ENCODE data around the gene UBE2E1.
"Not testable (repeated sequence)": the region's sequence is repeated elsewhere in the genome, so short reads cannot be mapped to it uniquely, and the experiment has no call there.

UBE2E1 gene

DNA sequence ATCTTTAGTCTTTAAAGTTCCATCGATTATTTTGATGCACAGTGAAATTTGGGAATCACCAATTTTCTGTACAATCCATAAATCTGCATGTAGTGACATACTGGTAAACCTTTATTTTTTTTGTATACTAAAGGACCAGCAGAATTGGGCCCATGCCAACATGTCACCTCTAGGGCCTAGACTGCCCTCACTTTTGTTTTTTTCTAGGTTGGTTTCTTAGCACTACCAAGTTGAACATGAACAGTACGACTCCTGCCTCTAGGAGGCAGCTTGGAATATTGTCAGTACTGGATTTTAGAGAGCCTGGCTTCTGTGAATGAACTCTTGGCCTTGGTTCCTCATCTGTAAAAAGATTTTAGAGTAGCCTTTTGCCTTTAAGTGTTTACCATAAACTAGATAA lies 78.7 kb downstream of the UBE2E1 start:
- no peak for DNase-seq

DNA sequence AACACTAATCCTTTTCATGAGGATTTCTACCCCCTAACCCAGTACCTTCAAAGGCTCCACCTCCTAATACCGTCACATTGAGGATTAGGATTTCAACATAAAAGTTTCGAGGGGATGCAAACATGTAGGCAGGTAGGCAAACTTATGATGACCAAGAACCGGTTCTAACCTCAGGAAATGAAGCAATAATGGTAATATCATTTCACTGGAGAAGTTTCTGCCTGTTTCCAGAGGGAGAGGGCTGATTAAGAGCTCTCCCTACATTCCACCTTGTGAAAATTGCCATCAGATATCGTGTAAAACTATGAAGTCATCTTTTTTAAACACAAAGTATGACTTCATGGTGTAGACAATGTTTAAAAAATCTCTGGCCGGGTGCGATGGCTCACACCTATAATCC lies 79.5 kb downstream of the UBE2E1 start:
- peak; percentile 32 for DNase-seq

DNA sequence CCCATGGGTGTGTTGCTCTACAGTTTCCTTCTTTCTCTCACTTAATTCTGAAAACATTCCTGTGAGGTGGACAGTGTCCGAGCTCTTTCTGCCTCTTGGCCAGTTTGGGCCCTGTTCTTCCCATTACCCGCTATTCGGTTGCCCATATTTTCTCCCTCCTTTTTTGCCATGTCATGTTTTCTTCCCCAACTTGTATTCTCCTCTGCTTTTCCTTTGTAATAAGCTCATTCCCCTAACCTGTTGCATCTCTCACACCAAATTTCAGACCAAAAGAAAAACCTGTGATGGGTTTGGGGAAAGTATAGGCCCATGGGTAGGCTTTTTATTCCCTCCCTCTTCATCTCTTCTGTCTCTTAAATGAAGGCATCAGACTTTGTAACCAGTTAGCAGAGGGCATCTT lies 80.6 kb downstream of the UBE2E1 start:
- DNase-seq, result no peak

DNA sequence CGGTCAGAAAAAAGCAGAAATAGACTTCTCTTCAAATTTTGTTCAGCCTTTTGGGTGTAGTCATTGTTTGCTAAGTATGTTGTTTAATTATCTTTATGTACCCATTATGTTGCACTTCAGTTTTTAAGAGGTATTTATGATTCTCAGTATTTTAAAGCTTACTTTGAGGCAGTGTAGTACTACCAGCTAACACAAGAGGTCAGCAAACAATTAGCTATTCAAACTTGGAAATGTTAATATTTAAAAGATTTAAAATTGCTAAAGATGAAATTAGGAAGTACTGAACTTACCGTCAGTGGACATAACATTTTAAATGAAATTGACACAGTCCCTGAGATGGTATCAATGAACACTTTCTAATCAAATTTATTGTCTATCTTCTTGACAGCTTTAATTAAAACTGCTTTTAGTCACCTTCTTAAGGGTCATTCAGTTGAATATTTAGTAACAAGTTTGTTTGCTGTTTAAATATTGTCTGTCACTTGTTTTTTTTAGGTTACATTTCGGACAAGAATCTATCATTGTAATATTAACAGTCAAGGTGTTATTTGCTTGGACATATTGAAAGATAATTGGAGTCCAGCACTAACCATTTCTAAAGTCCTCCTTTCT lies 83.0 kb downstream of the UBE2E1 start:
- no peak for DNase-seq

DNA sequence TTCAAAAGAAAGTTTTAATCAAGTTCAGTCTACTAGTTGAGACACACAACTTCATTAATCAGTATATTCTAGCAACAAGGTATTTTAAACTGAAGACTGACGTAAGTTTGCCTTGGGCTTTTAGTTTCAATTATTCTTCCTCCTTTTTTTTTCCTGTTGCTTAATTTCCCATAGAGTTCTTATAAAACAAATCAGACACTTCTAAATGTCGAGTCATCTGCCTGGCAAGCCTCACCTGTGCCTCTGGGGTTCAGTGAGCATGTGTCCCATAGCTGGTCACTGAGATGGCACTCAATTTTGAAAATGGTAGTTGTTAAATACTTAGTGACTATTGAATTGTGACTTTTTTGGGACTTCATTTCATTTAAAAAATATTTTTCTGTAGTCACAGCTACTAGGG lies 83.6 kb downstream of the UBE2E1 start:
- DNase-seq, result no peak

DNA sequence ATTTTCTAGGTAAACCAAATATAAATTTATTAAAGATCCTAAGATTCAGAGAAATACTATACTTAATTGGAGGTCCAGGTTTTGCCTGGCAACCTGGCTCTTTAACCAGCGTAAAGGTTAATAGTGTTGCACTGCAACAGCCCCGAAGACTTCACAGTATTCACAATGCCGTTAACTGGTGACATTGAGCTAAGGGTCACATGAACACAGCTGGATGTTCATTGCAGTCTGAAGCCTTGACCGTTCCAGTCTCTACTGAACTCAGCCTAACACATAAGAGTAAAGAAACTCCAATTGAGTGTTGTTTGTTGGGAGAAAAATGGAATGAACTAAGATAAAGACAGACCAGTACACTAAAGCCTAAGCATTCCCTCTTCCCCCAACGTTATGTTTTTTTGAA lies 84.2 kb downstream of the UBE2E1 start:
- no peak for DNase-seq

DNA sequence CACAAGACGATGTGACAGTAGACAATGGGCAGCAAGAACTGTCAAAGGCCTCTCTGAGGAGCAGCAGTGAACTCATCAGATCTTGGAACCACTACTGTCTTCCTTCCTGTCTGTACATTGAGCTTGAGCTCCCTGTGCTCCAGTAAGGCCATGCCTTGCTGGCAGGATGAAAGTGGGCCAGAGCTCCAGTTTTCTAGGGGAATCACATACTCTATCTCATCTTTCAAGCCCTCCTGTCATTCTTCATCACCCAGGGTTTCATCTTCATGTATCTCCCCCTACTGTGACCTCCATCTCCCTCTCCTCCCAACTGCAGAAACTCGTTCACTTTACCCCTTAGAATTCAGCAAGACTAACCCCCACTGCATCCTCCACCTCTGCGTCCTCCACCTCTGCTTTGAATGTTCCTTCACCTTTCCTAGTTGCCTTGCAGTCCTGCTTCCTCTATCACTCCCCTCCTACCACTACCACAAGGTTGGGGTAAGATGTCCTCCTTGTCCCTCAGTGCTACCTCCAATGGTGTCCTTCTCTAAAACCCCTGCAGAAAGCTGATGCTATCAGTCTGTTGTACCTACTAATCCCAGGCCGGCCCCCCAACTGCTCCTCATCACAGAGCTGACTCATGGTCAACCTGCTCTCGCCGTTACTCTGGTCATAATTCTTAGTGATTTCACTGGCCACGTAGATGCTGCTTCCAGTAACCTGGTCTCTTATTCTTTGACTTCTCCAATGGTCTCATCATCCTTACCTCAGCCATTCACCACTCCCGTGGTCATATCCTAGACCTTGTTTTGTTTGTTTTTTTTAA lies 88.7 kb downstream of the UBE2E1 start:
- no peak for DNase-seq

DNA sequence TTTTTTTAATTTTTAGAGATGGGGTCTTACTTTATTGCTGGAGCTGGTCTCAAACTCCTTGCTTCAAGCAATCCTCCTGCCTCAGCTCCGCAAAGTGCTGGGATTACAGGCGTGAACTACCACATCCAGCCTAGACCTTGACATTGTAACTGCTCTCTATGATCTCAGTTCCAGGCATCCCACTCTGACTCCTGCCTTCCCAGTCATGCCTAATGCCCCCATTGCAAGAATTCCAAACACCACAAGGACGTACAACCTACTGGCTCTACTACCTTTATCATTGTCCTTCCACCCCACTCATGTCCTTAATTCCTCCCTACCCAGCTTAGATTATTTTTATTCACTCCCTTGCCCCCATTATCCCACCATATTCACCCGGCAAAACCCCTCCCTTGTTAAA lies 89.4 kb downstream of the UBE2E1 start:
- DNase-seq, result no peak

DNA sequence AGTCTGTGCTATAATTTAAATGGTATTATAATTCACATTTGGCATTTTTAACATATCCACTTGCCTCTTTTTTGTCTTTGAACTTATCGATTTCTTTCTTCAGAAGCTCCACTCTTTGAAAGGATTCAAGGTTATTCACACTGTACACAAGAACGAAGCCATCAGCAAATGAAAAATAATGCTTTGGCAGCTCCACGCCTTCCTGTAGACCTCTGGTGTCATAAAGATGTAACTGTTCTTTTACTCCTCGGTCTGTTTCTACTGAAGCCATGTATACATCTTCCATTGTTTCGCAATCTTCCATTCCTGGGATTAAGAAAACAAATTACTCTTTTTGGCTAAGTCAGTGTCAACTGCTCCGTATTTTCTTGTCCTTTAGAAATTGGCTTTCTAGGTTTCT lies 95.0 kb downstream of the UBE2E1 start:
- DNase-seq, result no peak

DNA sequence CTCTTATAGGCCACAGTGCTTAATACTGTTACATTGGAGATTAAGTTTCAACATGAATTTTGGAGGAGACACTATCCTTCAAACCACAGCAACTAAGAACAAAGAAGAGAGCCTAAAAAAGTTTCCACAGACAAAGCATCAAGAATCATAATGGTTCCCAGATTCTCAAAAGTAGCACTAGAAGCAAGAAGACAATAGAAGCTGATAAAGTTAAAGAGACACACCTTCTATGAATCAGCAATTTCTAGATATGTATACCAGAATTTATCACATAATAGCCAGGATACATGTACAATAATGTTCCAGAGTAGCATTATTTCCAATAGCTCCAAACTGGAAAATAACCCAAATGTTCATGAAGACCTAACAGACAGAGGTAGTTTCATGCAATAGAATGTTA lies 98.8 kb downstream of the UBE2E1 start:
- DNase-seq, result no peak

DNA sequence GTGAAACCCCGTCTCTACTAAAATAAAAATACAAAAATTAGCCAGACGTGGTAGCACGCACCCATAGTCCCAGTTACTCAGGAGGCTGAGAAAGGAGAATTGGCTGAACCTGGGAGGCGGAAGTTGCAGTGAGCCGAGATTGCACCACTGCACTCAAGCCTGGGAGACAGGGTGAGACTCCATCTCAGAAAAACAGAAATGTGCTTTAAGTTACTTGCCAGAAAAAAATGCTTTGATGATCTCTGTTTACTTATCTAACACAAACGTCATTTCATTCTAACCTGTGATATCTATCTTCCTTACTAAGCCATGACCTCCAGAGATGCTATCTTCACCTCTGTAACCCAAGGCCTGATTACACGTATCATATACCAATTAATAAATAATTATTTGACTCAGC lies 103.6 kb downstream of the UBE2E1 start:
- no peak for DNase-seq

DNA sequence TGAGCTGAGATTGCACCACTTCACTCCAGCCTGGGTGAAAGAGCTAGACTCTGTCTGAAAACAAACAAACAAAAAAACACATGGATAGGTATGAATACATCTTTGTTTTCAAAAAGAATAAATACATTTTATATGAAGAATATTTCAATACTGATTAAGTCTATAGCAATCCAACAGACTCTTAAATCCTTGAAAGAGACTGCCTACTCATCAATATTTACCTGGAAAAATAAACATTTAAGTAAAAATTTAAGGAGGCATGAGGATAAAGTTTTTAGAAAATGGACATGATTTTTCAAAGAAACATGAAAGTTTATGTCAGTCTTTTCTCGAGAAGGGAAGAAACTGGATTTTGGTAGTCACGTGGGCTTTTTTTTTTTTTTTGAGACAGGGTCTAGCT lies 105.6 kb downstream of the UBE2E1 start:
- no peak for DNase-seq

DNA sequence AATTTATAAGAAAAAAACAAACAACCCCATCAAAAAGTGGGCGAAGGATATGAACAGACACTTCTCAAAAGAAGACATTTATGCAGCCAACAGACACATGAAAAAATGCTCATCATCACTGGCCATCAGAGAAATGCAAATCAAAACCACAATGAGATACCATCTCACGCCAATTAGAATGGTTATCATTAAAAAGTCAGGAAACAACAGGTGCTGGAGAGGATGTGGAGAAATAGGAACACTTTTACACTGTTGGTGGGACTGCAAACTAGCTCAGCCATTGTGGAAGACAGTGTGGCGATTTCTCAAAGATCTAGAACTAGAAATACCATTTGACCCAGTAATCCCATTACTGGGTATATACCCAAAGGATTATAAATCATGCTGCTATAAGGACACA lies 106.6 kb downstream of the UBE2E1 start:
- DNase-seq, result not testable (repeated sequence)

DNA sequence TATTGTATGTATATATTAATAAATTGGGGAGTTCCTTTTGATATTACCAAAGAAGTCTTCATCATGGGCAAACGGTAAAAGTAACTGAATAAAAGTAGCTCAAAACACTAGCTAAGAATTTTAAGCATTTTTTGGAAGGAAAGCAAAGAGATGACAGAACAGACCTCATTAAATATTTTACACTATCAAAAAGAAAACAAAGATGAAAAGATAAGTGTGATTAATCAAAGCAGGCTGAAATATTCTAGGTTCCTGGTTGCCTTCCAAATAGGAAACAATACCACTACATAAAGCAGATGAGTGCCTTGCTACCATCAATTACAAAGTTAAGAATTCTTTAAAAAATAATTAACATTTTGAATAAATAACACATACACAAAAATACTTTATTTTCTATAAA lies 107.4 kb downstream of the UBE2E1 start:
- no peak for DNase-seq

DNA sequence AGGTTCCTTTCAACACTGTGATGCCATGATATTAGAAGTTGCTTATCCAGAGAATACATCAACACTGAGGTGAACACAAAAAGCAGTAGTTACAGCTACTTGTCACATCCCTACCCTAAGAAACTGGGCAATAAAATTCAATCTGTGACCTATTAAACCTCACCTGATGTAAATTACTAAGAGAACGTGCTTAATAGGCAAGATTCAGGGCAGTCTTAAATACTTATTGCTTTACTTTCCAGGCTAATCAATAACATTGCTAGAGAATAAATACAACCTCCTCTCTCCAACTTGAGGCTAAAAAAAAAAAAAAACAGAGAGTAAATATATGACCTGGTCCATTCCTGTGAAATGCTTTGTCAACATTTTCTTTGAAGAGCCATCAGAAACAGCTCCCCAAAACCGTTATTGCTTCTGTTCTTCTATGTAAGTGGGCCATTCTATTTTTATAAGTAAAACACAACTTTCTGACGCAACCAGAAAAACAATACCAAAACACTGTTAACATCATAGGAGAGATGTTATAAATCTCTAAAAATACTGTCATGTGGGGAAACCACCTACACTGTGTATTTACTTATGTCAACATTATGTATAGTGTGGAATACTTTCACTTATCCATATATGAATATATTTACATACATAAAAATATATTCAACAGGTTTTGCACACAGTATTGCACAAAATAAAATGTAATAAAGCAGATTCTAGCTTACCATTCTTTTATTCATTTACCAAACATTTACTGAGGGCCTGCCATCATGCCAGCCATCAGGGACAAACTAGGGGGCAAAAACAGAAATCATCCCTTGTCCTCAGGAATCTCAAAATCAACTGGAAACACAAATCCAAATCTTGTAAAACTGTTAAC lies 108.4 kb downstream of the UBE2E1 start:
- no peak for DNase-seq

DNA sequence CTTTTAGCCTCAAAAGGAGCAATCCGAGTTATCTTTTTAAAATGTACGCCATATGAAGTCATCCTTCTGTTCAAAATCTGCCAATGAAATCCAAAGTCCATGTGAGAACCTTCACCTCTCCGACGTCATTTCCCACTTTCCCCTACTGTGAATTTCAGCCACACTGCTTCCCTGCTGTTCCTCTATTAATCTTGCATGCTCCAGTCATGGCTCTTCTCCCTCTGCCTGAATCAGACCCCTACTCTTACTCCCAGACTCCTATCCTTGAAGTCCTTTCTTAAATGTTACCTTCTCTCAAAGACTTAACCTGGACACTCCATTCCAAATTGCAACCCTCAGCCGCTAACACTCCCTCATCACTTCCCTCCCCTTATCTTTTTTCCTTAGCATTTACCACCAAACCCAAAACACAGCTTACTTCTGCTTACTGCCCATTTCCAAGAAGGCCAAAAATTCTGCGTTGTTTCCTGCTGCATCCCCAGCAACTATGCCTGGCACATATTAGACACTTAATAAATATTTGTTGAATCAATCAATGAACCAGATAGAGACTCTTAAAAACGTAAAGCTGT lies 109.9 kb downstream of the UBE2E1 start:
- no peak for DNase-seq

DNA sequence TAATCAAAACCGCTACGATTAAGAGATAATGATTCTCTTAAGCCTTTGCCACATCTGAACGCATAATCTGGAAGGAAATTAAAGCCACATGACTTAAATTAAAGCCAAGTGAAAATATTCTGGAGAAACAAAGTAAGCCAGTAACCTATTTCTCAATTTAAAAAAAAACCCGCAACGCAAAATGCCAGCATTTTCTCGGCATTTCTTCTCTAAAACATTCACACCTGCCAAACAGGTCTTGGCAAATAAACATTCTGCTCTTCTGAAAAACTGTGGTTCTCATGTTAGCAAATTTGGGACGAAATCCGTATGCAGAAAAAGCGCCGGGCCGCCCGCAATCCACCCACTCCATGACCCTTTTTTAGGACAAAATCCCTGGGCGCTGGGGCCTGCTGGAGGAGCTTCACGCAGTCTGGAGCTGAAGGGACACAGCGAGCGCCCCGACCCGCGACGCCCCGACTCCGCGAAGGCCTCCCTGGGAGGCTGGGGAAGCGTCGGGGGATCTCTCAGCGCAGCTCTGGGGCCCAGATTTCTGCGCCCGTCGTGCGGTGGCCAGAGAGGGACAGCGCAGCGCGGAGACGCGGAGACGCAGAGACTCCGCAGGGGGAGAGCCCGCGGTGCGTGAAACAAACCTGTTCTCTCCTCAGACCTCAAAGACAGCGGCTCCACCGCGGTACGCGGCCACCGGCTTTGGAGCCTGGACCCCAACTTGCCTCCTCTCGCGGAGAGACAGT lies 110.6 kb downstream of the UBE2E1 start:
- no peak for DNase-seq

DNA sequence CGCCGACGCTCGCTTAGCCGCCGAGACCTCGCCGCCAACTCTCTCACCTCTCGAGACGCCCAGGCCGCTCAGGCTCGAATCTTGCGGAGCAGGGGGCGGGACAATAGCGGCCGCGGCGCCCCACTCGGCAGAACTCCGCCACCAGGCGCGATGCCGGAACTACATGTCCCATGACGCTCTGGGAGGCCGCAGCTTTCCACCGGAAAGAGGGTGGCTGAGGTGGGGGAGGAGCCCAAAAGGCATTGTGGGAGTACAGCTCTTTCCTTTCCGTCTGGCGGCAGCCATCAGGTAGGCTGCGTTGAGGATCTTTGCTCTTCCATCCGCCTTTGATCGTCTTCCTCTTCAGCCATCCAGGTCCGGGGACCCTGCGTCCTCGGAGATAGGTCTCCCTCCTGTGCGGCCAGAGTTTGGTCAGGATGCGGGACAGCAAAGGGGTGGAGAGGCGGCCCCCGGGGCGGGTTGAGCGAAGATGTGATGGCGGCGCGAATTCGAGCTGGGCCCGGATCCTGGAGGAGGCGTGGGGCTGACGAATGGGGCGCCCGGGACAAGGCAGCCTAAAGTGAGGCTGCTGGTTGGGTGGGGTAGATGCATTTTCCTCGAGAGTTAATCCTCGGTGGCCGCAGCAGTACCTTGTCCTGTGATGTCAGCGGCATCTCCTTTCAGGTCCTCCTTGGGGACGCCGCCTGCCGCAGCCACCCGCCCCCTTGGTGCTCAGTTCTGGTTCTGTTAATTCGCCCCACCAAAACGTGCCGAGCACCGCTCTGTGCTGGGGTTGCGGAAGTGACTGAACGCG lies 111.3 kb downstream of the UBE2E1 start, which contains the start of the genes NKIRAS1 and RPL15:
Gene NKIRAS1, minus strand, starts transcription at position 105 of the 793 bp plus-strand sequence. CDS start 6,086 bp downstream, outside the sequence.
Gene RPL15, plus strand, starts transcription at position 247 of the 793 bp plus-strand sequence. CDS start 728 bp downstream, outside the sequence.
- peak; percentile 94 for DNase-seq

DNA sequence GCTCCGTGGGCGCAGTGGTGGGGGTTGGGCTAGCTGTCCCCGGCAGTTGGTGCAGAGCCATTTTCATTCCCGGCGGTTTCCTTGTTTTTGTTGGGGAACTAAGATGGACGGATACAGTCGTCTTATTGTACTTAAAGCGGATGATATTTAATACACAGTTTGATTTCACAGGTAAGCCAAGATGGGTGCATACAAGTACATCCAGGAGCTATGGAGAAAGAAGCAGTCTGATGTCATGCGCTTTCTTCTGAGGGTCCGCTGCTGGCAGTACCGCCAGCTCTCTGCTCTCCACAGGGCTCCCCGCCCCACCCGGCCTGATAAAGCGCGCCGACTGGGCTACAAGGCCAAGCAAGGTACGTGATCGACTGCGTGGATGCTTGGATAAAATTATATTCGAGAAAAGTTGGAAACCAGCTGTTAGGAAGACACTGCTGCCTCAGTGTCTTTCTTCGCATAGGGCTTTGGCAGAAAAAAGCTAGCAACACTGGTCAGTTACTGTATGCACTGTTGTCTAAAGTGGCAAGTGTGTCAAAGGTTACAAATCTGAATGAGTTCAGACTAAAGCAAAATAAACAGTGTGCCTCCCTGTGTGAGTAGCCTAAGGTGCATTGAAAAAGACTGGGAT lies 112.0 kb downstream of the UBE2E1 start:
- DNase-seq, result not testable (repeated sequence)

DNA sequence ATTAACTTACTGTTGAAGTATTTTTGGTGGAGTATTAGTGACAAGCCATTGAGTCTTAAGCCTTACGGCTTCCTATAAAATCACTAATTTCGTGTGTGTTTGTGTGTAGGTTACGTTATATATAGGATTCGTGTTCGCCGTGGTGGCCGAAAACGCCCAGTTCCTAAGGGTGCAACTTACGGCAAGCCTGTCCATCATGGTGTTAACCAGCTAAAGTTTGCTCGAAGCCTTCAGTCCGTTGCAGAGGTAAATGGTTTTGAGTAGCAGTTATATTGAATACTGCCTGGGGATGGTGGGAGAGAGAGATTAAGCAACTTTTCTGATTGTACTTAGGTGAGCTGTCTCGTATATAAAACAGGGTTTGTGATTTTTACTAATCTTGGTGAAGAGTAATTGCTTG lies 112.6 kb downstream of the UBE2E1 start:
- not testable (repeated sequence) for DNase-seq

DNA sequence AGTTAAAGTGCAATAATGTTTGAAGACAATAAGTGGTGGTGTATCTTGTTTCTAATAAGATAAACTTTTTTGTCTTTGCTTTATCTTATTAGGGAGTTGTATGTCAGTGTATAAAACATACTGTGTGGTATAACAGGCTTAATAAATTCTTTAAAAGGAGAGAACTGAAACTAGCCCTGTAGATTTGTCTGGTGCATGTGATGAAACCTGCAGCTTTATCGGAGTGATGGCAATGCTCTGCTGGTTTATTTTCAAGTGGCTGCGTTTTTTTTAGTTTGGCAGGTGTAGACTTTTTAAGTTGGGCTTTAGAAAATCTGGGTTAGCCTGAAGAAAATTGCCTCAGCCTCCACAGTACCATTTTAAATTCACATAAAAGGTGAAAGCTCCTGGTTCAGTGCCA lies 113.9 kb downstream of the UBE2E1 start:
- DNase-seq, result no peak

Data from NCI-H226 (cell line).